H1 (cell line): ENCODE measurements around the gene TBX3. TPM values are rescaled to one million over a fixed set of nuclear protein-coding genes. Genes with fewer than 3 reads are reported as not detected.
A peak's percentile ranks its signal among the peaks of the same experiment; 100 is the strongest.

Experiments used
- CEBPB ChIP-seq: IDR thresholded peaks from 2 replicates; pipeline ENCODE4 v1.6.1; 2012; ENCODE audit warnings: low read depth, low read length
- CREB1 ChIP-seq: IDR thresholded peaks from 2 replicates; pipeline ENCODE4 v1.6.1; 2012; ENCODE audit warnings: inconsistent platforms
- CTBP2 ChIP-seq: IDR thresholded peaks from 2 replicates; pipeline ENCODE4 v1.7.0; 2011; ENCODE audit warnings: borderline replicate concordance, mild to moderate bottlenecking, moderate library complexity, mixed read lengths, low read length; ENCODE audit not compliant: insufficient read depth, insufficient read length
- GABPA ChIP-seq: IDR thresholded peaks from 2 replicates; pipeline ENCODE4 v1.6.1; 2011; ENCODE audit warnings: mild to moderate bottlenecking, low read length, moderate library complexity, borderline replicate concordance; ENCODE audit not compliant: insufficient read depth
- JUN ChIP-seq: IDR thresholded peaks from 2 replicates; pipeline ENCODE4 v1.6.1; 2011; ENCODE audit warnings: low read depth, mild to moderate bottlenecking, improper control_type of control experiment, low read length
- KDM4A ChIP-seq: IDR thresholded peaks from one replicate; pipeline ENCODE4 v1.7.1; 2012; ENCODE audit warnings: low read depth, mild to moderate bottlenecking, moderate library complexity, low read length, inconsistent platforms; ENCODE audit not compliant: severe bottlenecking
- RNF2 ChIP-seq: fragments of 200-900, 300-1000 bp; sonication (generic); IDR thresholded peaks from 2 replicates; pipeline ENCODE4 v1.7.1; 2016; ENCODE audit warnings: borderline replicate concordance, low read depth, mild to moderate bottlenecking, antibody characterized with exemption, low read length; ENCODE audit not compliant: poor library complexity, severe bottlenecking; ENCODE audit errors: missing control alignments
- SAP30 ChIP-seq: fragments of 300-600 bp; sonication (generic); IDR thresholded peaks from 2 replicates; pipeline ENCODE4 v1.7.1; 2012; ENCODE audit warnings: low read length, moderate library complexity, mild to moderate bottlenecking, inconsistent platforms; ENCODE audit not compliant: insufficient read depth, insufficient replicate concordance
- SP4 ChIP-seq: IDR thresholded peaks from 2 replicates; pipeline ENCODE4 v1.6.1; 2012; ENCODE audit warnings: low read length, inconsistent platforms
- SRF ChIP-seq: IDR thresholded peaks from 2 replicates; pipeline ENCODE4 v1.6.1; 2011; ENCODE audit warnings: mild to moderate bottlenecking, low read depth, low read length, moderate library complexity
- TCF12 ChIP-seq: IDR thresholded peaks from 2 replicates; pipeline ENCODE4 v1.6.1; 2011; ENCODE audit warnings: low read depth, mild to moderate bottlenecking, low read length
- TEAD4 ChIP-seq: IDR thresholded peaks from 2 replicates; pipeline ENCODE4 v1.6.1; 2012; ENCODE audit warnings: low read depth, low read length, inconsistent platforms, mixed read lengths
- YY1 ChIP-seq: IDR thresholded peaks from 2 replicates; pipeline ENCODE4 v1.6.1; 2011; ENCODE audit warnings: low read depth, mild to moderate bottlenecking, low read length
- polyA plus RNA-seq, 7 experiments: library from polyadenylated mRNA; depleted of rRNA in 3 of 7; stranded (reverse) in 5 of 7; unstranded in 2 of 7; fragments of >200 nt in 5 of 7; fragments of 200-250 nt in 2 of 7; gene quantifications; 1 replicate in 5 of 7; 2 replicates in 1 of 7; 4 replicates in 1 of 7; pipeline versions ENCODE4 v1.2.1 to v1.2.3, GENCODE V29; 2011 to 2013; ENCODE audit warnings: missing spikeins in 2 of 7, mixed read lengths in 2 of 7
- total RNA-seq: library from RNA; stranded (reverse); fragmentation: NEBNext Ultra II Directional; extraction: Animal tissue kit (Norgen Biotek cat#: 25700); gene quantifications from 2 replicates; pipeline ENCODE4 v1.2.1, GENCODE V29; 2021

TBX3 gene
- total and polyA plus RNA-seq, 2 of the 8 experiments (the other 6 are each of a cell fraction or from before 2014, with no cell fraction given) = 0.09 to 1.0 TPM

DNA sequence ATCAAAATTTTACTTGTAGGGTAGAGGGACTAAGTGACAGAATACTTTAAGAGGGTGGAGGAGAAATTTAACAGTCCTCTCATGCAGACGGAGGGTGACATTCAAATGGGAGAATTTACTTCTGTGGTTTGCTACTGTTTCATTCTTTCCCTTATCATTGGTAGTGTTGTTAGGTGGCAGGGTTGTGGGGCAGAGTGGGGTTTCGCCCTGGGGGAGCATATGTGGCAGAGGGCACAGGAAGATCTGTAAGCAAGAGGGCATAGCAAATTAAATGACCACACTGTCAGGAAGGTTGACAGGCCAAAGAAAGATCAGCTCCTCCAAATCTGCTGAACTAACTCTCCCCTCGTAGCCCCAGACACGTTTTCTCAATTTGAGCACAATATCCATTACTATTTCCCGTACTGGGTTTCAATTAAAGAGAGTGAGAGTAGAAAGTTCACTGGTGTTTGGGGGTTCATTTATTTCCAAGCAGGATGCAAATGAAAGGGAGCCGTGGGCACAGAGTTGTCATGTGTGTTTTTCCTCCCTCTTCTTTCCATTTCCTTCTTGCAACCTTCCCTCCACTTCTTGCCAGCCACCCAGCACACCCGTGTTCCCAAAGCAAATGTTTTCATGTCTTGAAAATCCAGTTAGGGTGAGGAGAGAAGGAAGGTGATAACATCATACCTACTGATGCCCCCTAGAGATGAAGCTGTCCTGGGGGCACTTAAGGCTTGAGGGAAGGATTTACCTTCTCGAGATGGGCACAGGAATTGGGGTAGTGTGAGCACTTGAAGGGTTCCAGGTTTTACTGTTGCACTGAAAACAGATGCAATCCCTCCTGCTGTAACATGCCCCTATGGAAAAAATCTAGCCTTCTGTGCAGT is 6.5 kb upstream of the TBX3 start (continued):
- TF ChIP-seq TEAD4 = no peak
- peak; percentile 93 for TF ChIP-seq RNF2
- no peak for TF ChIP-seq TCF12
- TF ChIP-seq CTBP2 = no peak
- no peak for TF ChIP-seq SRF
- TF ChIP-seq JUN = no peak
- no peak for TF ChIP-seq YY1
- TF ChIP-seq CREB1 = no peak
- TF ChIP-seq SAP30 = no peak
- TF ChIP-seq KDM4A = no peak
- TF ChIP-seq GABPA = no peak
- TF ChIP-seq CEBPB = no peak
- no peak for TF ChIP-seq SP4
